Omental fat pad (tissue), 4 donors: ENCODE measurements around the gene NHS. TPM values are rescaled to one million over a fixed set of nuclear protein-coding genes. Genes with fewer than 3 reads are reported as not detected.

Source experiments
- ATAC-seq: fragments of 150-250 bp; one replicate; pipeline ENCODE4 v1.9.1; 2016; ENCODE audit warnings: mild to moderate bottlenecking, moderate library complexity; ENCODE audit not compliant: low FRiP score
- DNase-seq: peaks from one replicate; pipeline ENCODE4 v3.0.0-alpha.2; 2019; ENCODE audit warnings: low spot score
- CTCF ChIP-seq, 3 donors: fragments of 450-650 bp; IDR thresholded peaks; one replicate each; pipeline ENCODE4 v1.5.1; 2016 to 2017; ENCODE audit warnings: antibody characterized with exemption in 3 of 3, mild to moderate bottlenecking in 3 of 3, moderate library complexity in 2 of 3
- total RNA-seq, 4 donors: library from RNA; depleted of rRNA; stranded (reverse); fragments of >200 nt; gene quantifications; one replicate each; pipeline ENCODE4 v1.1.0, GENCODE V29; 2016

Gene NHS
- total RNA-seq, 4 donors from 2014 or later = 4.0 to 9.7 (median 7.6) TPM

GRCh38 chrX:17602245-17602644 is 227.2 kb downstream of the NHS start:
- ATAC-seq = no peak
- no peak for DNase-seq
- TF ChIP-seq CTCF (IDR thresholded peaks at IDR 0.05) = no peak

GRCh38 chrX:17603196-17603595 is 228.2 kb downstream of the NHS start:
- no peak for TF ChIP-seq CTCF (IDR thresholded peaks at IDR 0.05)
- no peak for DNase-seq
- ATAC-seq = no peak

- no peak for TF ChIP-seq CTCF (IDR thresholded peaks at IDR 0.05)
- ATAC-seq = no peak
- DNase-seq = no peak
These were observed 230.7 kb downstream of the NHS start for GRCh38 chrX:17605676-17606075.

GRCh38 chrX:17606231-17606630 is 231.2 kb downstream of the NHS start:
- DNase-seq (no peak), ATAC-seq (no peak)
- TF ChIP-seq CTCF (IDR thresholded peaks at IDR 0.05) = no peak

- ATAC-seq (no peak), DNase-seq (no peak)
- no peak for TF ChIP-seq CTCF (IDR thresholded peaks at IDR 0.05)
These were observed 233.9 kb downstream of the NHS start for GRCh38 chrX:17608888-17609287.

GRCh38 chrX:17610788-17611187 is 235.8 kb downstream of the NHS start:
- DNase-seq (no peak), ATAC-seq (no peak)
- TF ChIP-seq CTCF (IDR thresholded peaks at IDR 0.05) = no peak

- no peak for ATAC-seq
- no peak for DNase-seq
These were observed 239.1 kb downstream of the NHS start for GRCh38 chrX:17613979-17614588.

More at GRCh38 chrX:17613979-17614588, 239.1 kb downstream of the NHS start:
- TF ChIP-seq CTCF (IDR thresholded peaks at IDR 0.05) = no peak
